Measurements from ENCODE around the gene OPCML.

DNA sequence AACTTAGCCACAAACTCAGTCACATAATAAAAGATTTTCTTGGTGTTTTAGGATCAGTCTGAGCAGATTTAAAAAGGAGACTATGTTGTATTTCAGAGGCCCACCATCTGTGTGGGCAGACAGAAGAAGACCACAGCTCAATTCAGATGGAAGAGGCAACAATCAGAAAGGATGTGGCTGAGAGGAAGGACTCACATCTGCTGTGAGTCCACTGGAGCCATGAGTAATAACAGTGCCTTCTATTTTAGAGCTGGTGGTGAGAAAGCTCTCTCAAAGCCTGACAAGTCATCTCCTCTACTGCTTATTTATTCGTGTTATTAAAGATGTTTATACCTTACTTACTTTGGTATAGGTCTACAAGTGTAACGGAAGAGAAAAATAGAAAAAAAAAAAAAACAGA is 357.2 kb downstream of the OPCML start:
- TF ChIP-seq, protein P1, sequence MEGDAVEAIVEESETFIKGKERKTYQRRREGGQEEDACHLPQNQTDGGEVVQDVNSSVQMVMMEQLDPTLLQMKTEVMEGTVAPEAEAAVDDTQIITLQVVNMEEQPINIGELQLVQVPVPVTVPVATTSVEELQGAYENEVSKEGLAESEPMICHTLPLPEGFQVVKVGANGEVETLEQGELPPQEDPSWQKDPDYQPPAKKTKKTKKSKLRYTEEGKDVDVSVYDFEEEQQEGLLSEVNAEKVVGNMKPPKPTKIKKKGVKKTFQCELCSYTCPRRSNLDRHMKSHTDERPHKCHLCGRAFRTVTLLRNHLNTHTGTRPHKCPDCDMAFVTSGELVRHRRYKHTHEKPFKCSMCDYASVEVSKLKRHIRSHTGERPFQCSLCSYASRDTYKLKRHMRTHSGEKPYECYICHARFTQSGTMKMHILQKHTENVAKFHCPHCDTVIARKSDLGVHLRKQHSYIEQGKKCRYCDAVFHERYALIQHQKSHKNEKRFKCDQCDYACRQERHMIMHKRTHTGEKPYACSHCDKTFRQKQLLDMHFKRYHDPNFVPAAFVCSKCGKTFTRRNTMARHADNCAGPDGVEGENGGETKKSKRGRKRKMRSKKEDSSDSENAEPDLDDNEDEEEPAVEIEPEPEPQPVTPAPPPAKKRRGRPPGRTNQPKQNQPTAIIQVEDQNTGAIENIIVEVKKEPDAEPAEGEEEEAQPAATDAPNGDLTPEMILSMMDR (conservative IDR thresholded peaks at IDR 0.05), result no peak
- no peak for TF ChIP-seq EZH2 (IDR thresholded peaks at IDR 0.05; ENCODE audit: low read depth)

Data from PC-9 (cell line).